Kidney capillary endothelial cell (primary cell): ENCODE results near the gene B3GALT5.

ENCODE experiments used
- DNase-seq: peaks from one replicate; pipeline ENCODE4 v3.0.0-alpha.2; 2018; ENCODE audit warnings: low spot score

B3GALT5 gene

GRCh38 chr21:39604951-39605350 lies 7.8 kb upstream of the B3GALT5 start:
- no peak for DNase-seq

GRCh38 chr21:39610703-39611102 lies 2.0 kb upstream of the B3GALT5 start:
- DNase-seq: no peak

DNA sequence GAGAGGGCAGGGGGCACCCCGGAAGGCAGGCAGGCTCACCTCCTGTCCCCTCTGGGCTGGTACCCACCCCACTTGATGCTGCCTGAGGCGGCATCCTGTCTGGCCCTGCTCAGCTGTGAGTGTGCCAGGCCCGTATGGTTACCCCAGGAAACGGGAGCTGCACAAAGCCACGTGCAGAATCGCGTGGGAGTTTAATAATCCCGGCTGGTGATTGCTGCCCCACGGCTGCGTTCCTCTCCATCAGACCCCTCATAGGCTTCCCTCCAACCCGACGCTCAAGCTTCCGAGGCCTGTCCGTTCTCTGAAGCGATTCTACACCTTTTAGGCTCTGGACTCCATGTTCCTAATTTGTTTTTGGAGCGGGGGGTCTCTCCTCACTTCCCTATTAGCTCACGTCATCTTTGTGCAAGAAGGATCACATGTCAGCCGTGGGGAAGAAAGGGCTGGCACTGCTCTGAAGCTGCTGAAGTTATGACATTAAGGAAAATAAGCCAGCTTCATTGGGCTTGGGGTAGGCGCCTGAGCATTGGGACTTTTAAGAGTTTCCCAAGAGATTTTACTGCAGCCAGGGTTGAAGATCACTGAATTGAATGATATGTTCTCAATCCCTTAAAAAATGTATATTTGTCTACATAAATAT lies 1.1 kb upstream of the B3GALT5 start:
- DNase-seq: no peak

- no peak for DNase-seq
These were observed 548 bp downstream of the B3GALT5 start for GRCh38 chr21:39613041-39613934.

DNA sequence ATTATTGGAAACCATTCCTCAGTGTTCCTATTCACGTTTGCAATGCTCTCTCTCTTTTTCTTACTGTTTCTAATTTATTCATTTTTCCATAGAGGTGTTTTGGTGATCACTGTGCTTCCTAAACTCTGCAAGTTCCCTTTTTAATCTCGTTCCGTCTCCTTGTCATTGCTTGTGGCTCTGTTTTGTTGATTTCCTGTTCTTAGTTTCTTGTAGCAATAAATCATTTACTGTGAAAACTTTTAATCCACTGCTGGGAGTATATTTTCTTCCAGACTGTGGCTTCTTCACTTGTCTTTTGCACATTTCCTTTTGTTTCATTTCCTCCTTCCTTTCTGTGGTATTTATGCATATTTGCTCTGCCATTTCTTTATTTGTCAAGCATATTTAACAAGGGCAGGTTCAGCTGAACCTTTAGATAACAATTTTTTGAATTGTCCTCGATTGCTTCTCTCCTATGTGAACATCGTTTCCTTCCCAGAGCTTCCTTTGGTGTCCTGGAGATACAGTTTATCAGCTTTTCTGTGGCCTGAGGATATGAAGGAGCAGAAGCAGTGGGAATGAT lies 3.6 kb downstream of the B3GALT5 start:
- no peak for DNase-seq

- DNase-seq: no peak
These were observed 8.1 kb downstream of the B3GALT5 start for GRCh38 chr21:39620856-39621255.

DNA sequence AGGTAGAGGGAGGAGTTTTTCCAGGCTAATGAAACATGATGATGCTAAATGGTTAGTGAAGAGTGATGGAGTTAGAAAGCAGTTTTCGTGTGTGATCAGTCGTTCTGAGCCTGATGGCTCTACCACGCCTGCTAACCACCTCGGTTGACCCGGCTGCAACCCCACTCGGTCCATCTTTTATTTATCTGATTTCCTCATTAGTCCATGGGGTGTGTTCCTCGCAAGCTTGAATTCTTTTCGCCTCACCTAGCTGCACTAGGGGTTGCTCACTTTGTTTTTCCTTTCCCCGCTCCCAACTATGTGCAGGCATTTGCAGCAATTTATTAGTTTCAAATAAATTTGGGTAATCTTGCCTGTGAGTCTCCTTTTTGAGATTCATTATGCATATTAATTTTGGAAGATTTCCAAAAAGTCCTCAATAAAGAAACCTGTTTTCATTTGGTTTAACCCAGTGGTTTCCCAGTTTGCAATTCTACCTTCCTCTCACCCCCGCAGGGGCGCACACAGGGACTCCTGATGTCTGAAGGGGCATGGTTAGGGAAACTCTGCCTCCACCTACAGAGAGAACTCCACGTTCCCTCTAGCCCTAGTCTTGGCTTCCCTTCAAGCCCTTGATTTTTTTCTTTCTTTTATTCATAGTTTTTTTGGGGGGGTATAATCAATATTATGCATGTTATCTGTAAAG lies 12.6 kb downstream of the B3GALT5 start:
- DNase-seq: no peak

DNA sequence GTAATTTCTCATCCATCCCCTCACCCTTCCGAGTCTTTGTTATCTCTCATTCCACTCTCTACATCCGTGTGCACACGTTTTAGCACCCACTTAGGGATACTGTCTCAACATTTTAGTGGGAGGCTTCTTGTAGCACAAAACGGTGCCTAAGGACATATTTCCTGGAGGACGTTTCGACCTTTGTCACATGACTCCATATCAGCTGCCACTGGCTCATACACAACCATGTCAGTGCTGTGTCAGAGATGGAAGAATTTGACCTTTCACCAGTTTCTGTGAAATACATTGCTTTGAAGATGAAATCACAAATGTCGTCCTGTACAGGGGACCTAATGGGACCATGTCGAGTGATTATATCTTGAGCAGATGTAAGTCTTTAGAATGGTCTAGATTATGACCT lies 15.6 kb downstream of the B3GALT5 start:
- no peak for DNase-seq

- no peak for DNase-seq
These were observed 17.5 kb downstream of the B3GALT5 start for GRCh38 chr21:39630191-39630591.

GRCh38 chr21:39630827-39631226 lies 18.1 kb downstream of the B3GALT5 start:
- DNase-seq: no peak

GRCh38 chr21:39631842-39632562 lies 19.3 kb downstream of the B3GALT5 start:
- no peak for DNase-seq

- peak; percentile 30 for DNase-seq
These were observed 20.2 kb downstream of the B3GALT5 start for GRCh38 chr21:39632796-39633442.

GRCh38 chr21:39633770-39634181 lies 21.0 kb downstream of the B3GALT5 start:
- DNase-seq: peak; percentile 13

DNA sequence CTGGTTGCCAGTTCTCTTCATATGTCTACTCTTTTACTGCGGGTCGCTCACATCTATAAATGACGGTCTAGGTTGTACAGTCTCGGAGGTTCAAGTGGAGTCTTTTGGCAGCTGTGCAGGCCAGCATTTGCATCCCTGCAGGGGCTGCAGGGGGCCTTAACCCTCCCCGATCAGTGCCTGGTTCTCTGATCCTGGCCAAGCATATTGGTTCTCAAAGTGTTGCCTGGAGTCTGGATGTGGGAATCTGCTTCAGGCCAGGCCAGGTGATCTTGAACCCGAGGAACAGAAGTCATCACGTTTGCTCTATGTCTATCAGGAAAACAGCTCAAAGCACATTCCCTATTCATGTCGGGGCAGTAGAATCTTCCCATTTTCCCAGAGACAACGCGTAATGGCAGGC lies 21.8 kb downstream of the B3GALT5 start:
- DNase-seq: no peak

DNA sequence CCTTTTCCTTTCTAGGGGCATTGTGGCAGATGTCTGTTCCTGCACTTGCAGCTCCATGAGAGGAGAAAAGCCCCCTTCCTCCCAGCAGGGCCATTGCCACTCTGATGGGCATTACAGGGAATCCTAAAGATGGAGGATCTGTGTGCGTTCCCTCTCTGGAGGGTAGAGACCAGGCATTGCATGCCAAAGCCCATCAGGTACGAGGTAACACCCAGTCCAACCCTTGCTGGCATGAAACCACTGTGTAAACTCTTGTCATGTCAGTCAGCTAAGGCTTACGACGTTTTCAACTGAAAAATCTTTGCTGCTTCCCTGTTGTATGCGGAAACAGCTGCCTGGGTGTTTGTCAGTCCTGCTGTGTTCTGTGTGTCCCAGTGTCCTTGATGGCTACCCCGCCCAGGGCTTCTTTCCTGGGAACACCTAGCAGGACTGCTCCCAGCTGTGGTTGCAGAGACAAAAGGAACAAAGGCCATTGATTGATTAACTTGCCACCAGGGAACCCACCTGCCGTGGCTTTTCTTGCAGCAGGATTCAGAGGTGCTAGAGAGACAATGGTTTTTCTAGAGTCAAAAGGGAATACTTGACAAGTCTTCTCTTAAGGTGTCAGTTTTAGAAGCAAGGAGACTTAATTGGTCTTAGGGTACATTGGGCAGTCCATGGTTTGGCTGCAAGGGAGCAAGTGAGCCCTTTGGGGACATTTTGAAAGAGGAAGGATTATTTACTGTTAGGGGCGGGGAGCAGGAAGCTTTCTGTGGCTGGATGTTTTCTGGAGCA lies 24.6 kb downstream of the B3GALT5 start:
- no peak for DNase-seq

DNA sequence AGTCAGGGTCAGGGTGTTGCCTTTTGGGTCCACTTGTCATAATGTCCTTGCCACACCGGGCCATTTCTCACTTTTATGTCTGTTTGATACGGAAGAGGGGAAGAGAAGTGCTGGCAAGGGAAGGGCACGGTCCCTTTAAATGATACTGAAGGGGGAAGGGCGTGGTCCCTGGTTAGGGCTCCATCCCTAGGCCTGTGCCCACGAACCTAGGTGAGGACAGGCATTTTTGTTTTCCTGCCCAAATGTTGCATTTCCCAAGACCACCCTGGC lies 25.2 kb downstream of the B3GALT5 start:
- no peak for DNase-seq

DNA sequence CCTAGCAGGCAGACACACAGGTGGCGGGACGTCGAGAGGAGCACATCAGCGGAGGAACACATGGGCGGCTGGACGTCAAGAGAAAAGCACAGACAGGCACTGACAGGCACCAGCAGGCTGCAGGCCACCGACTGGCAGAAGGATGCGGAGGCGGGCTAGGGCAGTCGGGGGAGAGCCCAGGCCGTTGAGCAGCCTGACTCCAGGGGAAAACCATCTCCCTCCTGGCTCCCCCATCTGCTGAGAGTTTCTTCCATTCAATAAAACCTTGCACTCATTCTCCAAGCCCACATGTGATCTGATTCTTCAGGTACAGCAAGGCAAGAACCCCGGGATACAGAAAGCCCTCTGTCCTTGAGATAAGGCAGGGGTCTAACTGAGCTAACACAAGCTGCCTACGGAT lies 25.5 kb downstream of the B3GALT5 start:
- DNase-seq: no peak

DNA sequence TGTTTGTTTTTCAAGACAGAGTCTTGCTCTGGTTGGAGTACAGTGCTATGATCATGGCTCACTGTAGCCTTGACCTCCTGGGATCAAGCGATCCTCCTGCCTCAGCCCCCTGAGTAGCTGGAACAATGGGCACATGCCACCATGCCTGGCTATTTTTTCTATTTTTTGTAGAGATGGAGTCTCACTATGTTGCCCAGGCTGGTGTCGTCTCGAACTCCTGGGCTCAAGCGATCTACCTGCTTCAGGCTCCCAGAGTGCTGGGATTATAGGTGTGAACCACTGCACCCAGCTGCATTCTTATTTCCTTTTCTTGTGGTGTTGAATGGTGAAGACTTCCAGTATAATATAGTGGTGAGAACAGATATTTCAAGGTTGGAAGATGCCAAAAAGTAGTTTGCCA lies 28.0 kb downstream of the B3GALT5 start:
- DNase-seq: no peak

GRCh38 chr21:39641827-39642450 lies 29.2 kb downstream of the B3GALT5 start:
- DNase-seq: no peak

DNA sequence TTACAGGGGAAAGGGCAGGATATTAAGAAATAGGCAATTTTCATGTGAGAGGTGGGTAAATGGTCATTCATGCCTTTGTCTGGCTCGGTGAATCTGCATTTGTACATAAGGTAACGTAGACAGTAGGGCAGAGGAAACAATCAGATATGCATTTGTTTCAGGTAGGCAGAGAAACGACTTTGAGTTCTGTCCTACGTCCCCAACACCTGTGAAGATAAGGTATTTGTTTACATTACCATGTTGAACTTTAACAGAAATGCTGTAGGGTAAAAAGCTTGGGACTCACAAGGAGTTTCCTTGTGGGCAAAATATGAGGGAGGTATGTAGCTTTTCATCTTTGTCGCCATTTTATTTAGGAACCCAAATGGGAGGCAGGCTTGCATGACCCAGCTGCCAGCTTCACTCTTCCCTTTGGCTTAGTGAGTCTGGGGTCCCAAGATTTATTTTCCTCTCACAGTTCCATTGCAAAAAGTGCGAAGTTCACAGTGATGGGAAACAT lies 31.4 kb downstream of the B3GALT5 start:
- no peak for DNase-seq
